Esophagus muscularis mucosa (tissue), 4 donors: ENCODE measurements around the gene LRRC75A. TPM values are rescaled to one million over a fixed set of nuclear protein-coding genes. Genes with fewer than 3 reads are reported as not detected.

Experiments used
- DNase-seq: peaks from one replicate; pipeline ENCODE4 v3.0.0-alpha.2; 2017; ENCODE audit errors: extremely low spot score
- H3K27ac ChIP-seq, 4 donors: fragments of 200-600 bp; sonication (generic); replicated peaks in 1 of 4; 1 replicate in 3 of 4; 2 replicates in 1 of 4; pipeline ENCODE4 v1.5.1; 2016 to 2019; ENCODE audit warnings: mild to moderate bottlenecking in 1 of 4
- H3K27me3 ChIP-seq, 4 donors: fragments of 200-600 bp; sonication (generic); one replicate each; pipeline versions ENCODE4 v1.5.1 to v1.6.0; 2016 to 2019
- H3K36me3 ChIP-seq, 4 donors: fragments of 200-600 bp; sonication (generic); one replicate each; pipeline ENCODE4 v1.5.1; 2016 to 2019
- H3K4me1 ChIP-seq, 4 donors: fragments of 200-600 bp; sonication (generic); one replicate each; pipeline ENCODE4 v1.5.1; 2016 to 2019
- H3K4me3 ChIP-seq, 4 donors: fragments of 200-600 bp; sonication (generic); 1 replicate in 2 of 4; 2 replicates in 2 of 4; pipeline ENCODE4 v1.5.1; 2016 to 2019; ENCODE audit warnings: mild to moderate bottlenecking in 4 of 4, moderate library complexity in 1 of 4
- H3K9me3 ChIP-seq, 4 donors: fragments of 200-600 bp; sonication (generic); 1 replicate in 3 of 4; 2 replicates in 1 of 4; pipeline ENCODE4 v1.5.1; 2016 to 2019
- EP300 ChIP-seq: sonication (generic); formaldehyde crosslinking; IDR thresholded peaks from one replicate; pipeline ENCODE4 v1.6.1; 2017; ENCODE audit warnings: antibody characterized with exemption
- POLR2A ChIP-seq: fragments of 450-650 bp; IDR thresholded peaks from one replicate; pipeline ENCODE4 v1.6.1; 2017; ENCODE audit warnings: antibody characterized with exemption, moderate library complexity, mild to moderate bottlenecking, low read depth
- POLR2AphosphoS5 ChIP-seq, 2 donors: sonication (generic); formaldehyde crosslinking; IDR thresholded peaks; one replicate each; pipeline ENCODE4 v1.6.1; 2017; ENCODE audit warnings: antibody characterized with exemption in 2 of 2
- WGBS: methylation state at CpG from one replicate; pipeline ENCODE4 v1.1.5; 2018; 5-methylcytosine and 5-hydroxymethylcytosine counted together
- intact Hi-C: fragments of 100-400 bp; cut with DNase I; formaldehyde crosslinking; loops from one replicate; pipeline ENCODE4 v1.15.1; 2023
- total RNA-seq, 4 donors: library from RNA; depleted of rRNA; stranded (reverse); fragments of >200 nt; gene quantifications; one replicate each; pipeline versions ENCODE4 v1.1.0 to v1.2.1, GENCODE V29; 2016
- TF ChIP-seq, protein P1 (sequence below), 3 experiments: fragments of 200-600 bp in 2 of 3; fragments of 450-650 bp in 1 of 3; sonication (generic) in 2 of 3; IDR thresholded peaks; one replicate each; pipeline ENCODE4 v1.5.1; 2017 to 2019; ENCODE audit warnings: antibody characterized with exemption in 3 of 3, mild to moderate bottlenecking in 2 of 3, moderate library complexity in 1 of 3

The LRRC75A gene
- total RNA-seq, 4 donors from 2014 or later = 0.83 to 3.5 (median 2.0) TPM

DNA sequence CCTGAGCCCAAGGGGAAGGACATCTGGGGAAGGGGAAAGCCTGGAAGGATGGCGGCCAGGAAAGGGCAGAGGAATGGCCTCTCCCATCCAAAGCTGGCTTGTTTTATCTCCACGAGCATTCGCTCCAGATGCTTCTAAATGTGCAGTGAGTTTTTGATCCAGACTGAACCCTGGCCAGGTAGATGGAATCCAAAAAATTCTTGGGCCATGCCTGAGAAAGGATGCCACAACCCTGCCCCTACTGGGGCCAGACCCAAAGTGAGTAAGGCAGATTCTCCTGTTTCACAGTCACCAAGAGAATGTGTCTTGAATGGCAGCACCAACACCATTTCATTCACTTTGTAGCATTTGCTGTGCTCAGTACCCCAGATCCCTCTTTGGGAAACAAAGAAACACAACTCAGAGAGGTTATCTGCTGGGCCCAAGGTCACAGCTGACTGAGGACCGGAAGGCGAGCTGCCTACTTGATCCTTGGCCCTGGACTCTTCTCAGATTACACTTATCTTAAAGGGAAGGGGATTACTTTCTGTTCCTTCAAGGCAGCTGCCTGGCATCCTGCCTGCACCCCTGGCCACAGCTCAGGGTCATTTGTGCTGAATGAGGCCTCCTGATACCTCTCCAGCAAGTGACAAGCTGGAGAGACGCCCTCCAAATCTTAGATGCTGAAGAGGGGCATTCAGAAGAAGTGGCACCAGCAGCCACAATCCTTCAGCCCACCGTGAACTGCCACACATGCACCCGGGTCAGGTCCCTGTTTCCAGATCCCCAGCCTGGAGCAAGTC, 3.6 kb downstream of the LRRC75A start:
- intact Hi-C loops = no loop called here
- Histone ChIP-seq H3K4me3 (no peak overlapping the region), H3K27me3 (no peaks in the 10 kb centered on the region), H3K4me1 (peaks cover 27 to 59% (median 48%) of the 10 kb centered on the region in 4 donors), H3K27ac (no peak overlapping the region), H3K36me3 (no peaks in the 10 kb centered on the region), H3K9me3 (no peaks in the 10 kb centered on the region)
- TF ChIP-seq, protein P1, sequence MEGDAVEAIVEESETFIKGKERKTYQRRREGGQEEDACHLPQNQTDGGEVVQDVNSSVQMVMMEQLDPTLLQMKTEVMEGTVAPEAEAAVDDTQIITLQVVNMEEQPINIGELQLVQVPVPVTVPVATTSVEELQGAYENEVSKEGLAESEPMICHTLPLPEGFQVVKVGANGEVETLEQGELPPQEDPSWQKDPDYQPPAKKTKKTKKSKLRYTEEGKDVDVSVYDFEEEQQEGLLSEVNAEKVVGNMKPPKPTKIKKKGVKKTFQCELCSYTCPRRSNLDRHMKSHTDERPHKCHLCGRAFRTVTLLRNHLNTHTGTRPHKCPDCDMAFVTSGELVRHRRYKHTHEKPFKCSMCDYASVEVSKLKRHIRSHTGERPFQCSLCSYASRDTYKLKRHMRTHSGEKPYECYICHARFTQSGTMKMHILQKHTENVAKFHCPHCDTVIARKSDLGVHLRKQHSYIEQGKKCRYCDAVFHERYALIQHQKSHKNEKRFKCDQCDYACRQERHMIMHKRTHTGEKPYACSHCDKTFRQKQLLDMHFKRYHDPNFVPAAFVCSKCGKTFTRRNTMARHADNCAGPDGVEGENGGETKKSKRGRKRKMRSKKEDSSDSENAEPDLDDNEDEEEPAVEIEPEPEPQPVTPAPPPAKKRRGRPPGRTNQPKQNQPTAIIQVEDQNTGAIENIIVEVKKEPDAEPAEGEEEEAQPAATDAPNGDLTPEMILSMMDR (IDR thresholded peaks at IDR 0.05) = no peak
- no peak for TF ChIP-seq EP300
- TF ChIP-seq POLR2AphosphoS5 (IDR thresholded peaks at IDR 0.05) = no peak
- WGBS = 89% methylated on average over 8 of the region's 8 CpGs
- DNase-seq = no peak

DNA sequence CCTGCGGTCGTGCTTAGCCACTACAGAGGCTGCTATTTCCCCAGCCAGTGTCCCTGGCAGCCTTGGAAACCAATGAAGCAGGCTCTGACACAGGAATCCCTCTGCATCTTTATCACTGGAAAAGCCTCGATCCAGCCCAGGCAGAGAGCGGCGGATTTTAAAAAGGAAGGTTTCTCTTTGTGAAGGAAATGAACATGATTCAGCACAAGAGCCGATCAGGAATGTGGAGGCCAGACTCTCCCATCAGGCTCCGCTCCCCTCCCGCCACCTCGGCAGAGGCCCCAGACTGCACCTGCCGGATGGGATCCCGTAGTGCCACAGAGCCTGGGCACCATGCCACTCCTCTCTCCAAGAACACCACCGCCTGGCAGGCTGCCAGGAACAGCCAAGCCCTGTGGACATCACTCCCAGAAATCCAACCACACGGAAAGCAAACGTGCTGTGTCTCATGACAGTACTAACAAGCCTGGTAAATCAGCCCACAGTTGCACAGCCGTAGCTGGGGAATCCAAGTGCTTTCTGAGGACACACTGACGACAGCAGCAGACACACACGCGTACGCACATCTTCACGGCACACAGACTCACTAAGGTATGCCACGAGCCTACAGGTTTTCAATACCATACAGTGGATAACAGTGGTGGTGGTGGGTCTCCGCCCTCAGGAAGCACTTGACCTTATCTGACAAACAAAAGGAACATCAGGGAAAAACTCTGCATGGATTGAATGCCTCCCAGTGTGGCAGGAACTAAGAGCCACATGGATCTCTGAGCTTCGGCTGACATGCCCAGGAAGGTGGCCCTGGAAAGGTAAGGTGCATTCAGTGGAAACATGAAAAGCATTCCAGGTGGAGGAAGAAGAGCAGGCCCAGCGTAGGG, 5.4 kb downstream of the LRRC75A start:
- TF ChIP-seq POLR2AphosphoS5 (IDR thresholded peaks at IDR 0.05) (peak; percentile 51 to 72), POLR2A (no peak)
- TF ChIP-seq, protein P1 (IDR thresholded peaks at IDR 0.05) = peak in 1 of 3 experiments; percentile 6
- no peaks in the 10 kb centered on the region for H3K36me3 ChIP-seq
- peaks cover 27 to 52% (median 44%) of the 10 kb centered on the region in 4 donors for H3K4me1 ChIP-seq
- WGBS = 45% methylated on average over 17 of the region's 24 CpGs
- no peak for DNase-seq
- no peaks in the 10 kb centered on the region for H3K27me3 ChIP-seq
- H3K27ac ChIP-seq = peak overlapping the region; percentile 64 to 70 (median 68)
- no peaks in the 10 kb centered on the region for H3K9me3 ChIP-seq
- intact Hi-C loops = no loop called here
- peak overlapping the region; percentile 22 to 32 (median 28) for H3K4me3 ChIP-seq

DNA sequence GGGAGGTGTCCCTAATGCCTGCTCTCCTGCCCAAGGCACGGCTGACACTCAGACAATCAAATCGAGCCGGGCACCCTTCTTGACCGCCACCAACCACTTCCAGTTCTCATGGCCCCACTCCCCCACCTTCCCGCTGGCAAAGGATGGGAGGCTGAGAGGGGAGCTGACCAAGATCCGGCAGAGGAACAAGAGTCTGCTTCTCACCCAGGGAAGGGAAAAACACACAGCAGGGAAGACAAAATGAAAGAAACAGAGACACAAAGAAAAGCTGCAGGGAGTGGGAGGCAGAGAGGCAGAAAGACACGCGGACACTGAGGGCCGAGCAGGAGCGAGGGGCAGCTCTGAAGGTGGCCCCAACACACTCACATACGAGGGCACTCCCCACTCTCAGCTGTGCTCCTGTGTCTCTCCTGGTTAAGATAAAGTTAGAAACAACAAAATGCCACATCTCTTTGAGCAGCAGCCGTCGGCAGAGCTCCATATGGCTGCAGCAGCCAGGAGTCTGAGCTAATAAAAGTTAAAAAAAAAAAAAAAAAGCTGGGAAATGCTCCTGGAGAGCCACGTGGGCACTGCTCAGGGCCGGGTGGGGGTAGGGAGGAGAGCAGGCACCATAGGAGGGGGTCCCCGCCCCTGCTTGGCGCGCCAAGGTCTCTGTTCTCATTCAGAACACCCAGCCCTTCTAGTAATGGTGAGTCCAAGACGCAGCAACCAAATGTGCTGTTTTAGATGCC, 7.4 kb downstream of the LRRC75A start:
- H3K9me3 ChIP-seq = no peaks in the 10 kb centered on the region
- no peak overlapping the region for H3K4me3 ChIP-seq
- H3K36me3 ChIP-seq = no peaks in the 10 kb centered on the region
- no peak for DNase-seq
- H3K27me3 ChIP-seq = no peaks in the 10 kb centered on the region
- H3K27ac ChIP-seq = peak overlapping the region in 1 of 4 donors; percentile 27
- WGBS = 54% methylated on average over 19 of the region's 19 CpGs
- intact Hi-C loops = no loop called here
- H3K4me1 ChIP-seq = peaks cover 18 to 38% (median 31%) of the 10 kb centered on the region in 4 donors
- TF ChIP-seq, protein P1 (IDR thresholded peaks at IDR 0.05) = no peak
- no peak for TF ChIP-seq EP300
- TF ChIP-seq POLR2A = no peak
- TF ChIP-seq POLR2AphosphoS5 (IDR thresholded peaks at IDR 0.05) = no peak

DNA sequence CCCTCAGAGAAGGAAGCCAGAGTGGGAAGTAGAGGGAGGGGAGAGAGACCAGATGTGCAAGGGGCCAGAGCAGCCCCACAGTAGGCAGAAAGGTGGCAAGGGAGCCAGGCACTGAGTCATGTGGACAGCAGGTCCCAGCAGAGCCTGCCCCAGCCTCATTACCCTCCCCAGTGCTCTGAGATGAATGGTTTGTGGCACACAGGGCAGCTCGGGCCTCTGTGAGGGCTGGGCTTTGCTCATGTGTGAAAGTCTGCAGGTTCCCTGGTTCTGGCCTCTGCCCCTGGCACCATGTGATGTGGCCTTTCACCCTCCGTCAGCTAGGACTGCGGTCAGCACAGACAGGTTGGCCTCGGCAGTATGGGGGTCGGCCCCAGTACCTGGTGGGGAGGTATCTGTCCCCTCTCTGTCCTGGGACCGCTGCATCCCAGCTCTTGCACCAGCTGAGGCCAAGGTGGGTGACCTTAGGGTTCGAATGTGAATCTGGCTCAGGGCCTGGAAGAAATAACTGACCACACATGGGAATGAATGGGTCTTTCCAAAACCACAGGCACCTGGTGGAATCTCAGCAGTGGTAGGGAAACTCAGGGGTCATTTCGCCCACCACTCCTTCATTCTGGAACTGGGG, 8.9 kb downstream of the LRRC75A start:
- intact Hi-C loops = no loop called here
- Histone ChIP-seq H3K4me3 (no peak overlapping the region), H3K9me3 (no peaks in the 10 kb centered on the region), H3K27ac (no peak overlapping the region), H3K27me3 (no peaks in the 10 kb centered on the region), H3K36me3 (no peaks in the 10 kb centered on the region), H3K4me1 (peaks cover 15 to 47% (median 32%) of the 10 kb centered on the region in 4 donors)
- DNase-seq = no peak
- TF ChIP-seq POLR2A (no peak), EP300 (no peak), POLR2AphosphoS5 (IDR thresholded peaks at IDR 0.05) (no peak)
- TF ChIP-seq, protein P1 (IDR thresholded peaks at IDR 0.05) = no peak
- WGBS = 98% methylated on average over 6 of the region's 8 CpGs
